GM23248 (cell line): Measurements from ENCODE around the gene PDGFD.

Source experiments
- EZH2 ChIP-seq: fragments of 200-600 bp; sonication (generic); IDR thresholded peaks from 2 replicates; pipeline ENCODE4 v1.6.1; 2018; ENCODE audit warnings: antibody characterized with exemption, mild to moderate bottlenecking; ENCODE audit not compliant: insufficient read depth, poor library complexity, severe bottlenecking
- EZH2phosphoT487 ChIP-seq: fragments of 200-600 bp; sonication (generic); IDR thresholded peaks from 2 replicates; pipeline ENCODE4 v1.6.1; 2018; ENCODE audit warnings: antibody characterized with exemption, moderate library complexity, mild to moderate bottlenecking, low read depth; ENCODE audit not compliant: insufficient read depth

DNA sequence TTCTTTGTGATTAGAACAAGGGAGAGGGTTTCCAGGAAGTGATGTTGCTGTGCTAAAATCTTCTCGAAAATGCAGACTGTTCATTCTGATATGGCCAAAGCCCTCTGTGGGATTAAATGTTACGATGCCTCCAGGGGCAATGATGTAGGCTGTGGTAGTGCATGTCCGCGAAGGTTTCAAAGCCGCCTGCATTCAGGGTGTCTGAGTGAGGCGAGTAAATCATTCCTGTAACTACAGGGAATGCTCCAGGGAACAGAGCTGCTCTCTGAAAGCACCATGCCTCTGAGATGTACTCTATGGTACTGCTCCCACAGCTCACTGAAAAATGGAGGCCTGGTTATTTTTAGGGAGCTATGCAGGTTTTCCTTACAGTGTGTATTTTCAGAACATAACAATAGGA, 21.2 kb downstream of the PDGFD start:
- TF ChIP-seq EZH2: no peak
- no peak for TF ChIP-seq EZH2phosphoT487
